MCF 10A (cell line): Measurements from ENCODE around the gene SETD1B. TPM values are rescaled to one million over a fixed set of nuclear protein-coding genes. Genes with fewer than 3 reads are reported as not detected.

Experiments
- BruUV-seq: library from RNA; stranded (reverse); fragments of 400-500 nt; replicated peaks from 2 replicates; lab custom pipeline; 2021; lab: Mats Ljungman, UMichigan
- CTCF ChIA-PET: fragments of 300-600 bp; sonication (Branson Sonifier 250); formaldehyde crosslinking; extraction: SDS; loops from one replicate; lab custom pipeline; 2021; ENCODE audit warnings: antibody characterized with exemption, inconsistent platforms; lab: Yijun Ruan, JAX
- POLR2A ChIA-PET: fragments of 300-600, 350-650 bp; sonication (Branson Sonifier 250); formaldehyde crosslinking; extraction: SDS; loops from one replicate; lab custom pipeline; 2020; ENCODE audit warnings: antibody characterized with exemption, inconsistent platforms; lab: Yijun Ruan, JAX
- DNase-seq: peaks from one replicate; pipeline ENCODE4 v3.0.0-alpha.2; 2018; ENCODE audit not compliant: unreplicated experiment
- H3K27ac Mint-ChIP-seq: one replicate; pipeline ENCODE4 v1.8.0; 2022; ENCODE audit warnings: mild to moderate bottlenecking, low read depth, mixed read lengths; ENCODE audit not compliant: unreplicated experiment
- H3K27me3 Mint-ChIP-seq: one replicate; pipeline ENCODE4 v1.8.0; 2022; ENCODE audit warnings: mixed read lengths; ENCODE audit not compliant: insufficient read depth, unreplicated experiment
- H3K36me3 Mint-ChIP-seq: one replicate; pipeline ENCODE4 v1.8.0; 2022; ENCODE audit warnings: mild to moderate bottlenecking, moderate library complexity, mixed read lengths; ENCODE audit not compliant: insufficient read depth, unreplicated experiment
- H3K4me1 Mint-ChIP-seq: one replicate; pipeline ENCODE4 v1.8.0; 2022; ENCODE audit warnings: mixed read lengths; ENCODE audit not compliant: insufficient read depth, unreplicated experiment
- H3K4me3 Mint-ChIP-seq: one replicate; pipeline ENCODE4 v1.8.0; 2022; ENCODE audit warnings: mild to moderate bottlenecking, moderate library complexity, mixed read lengths; ENCODE audit not compliant: unreplicated experiment
- H3K9me3 Mint-ChIP-seq: one replicate; pipeline ENCODE4 v1.8.0; 2022; ENCODE audit warnings: mixed read lengths; ENCODE audit not compliant: unreplicated experiment
- intact Hi-C: fragments of 100-400 bp; cut with micrococcal nuclease; formaldehyde crosslinking; loops from 2 replicates; pipeline ENCODE4 v1.14.1; 2022
- total RNA-seq: library from RNA; stranded (reverse); gene quantifications from 2 replicates; pipeline ENCODE4 v1.2.3, GENCODE V29; 2022
- TF ChIP-seq, protein P1 (sequence below): fragments of 200-600 bp; IDR thresholded peaks from one replicate; pipeline ENCODE4 v1.8.0; 2022; ENCODE audit warnings: antibody characterized with exemption, mild to moderate bottlenecking; ENCODE audit not compliant: unreplicated experiment

SETD1B gene
- total RNA-seq, 1 experiment from 2014 or later, result 19.7 TPM

DNA sequence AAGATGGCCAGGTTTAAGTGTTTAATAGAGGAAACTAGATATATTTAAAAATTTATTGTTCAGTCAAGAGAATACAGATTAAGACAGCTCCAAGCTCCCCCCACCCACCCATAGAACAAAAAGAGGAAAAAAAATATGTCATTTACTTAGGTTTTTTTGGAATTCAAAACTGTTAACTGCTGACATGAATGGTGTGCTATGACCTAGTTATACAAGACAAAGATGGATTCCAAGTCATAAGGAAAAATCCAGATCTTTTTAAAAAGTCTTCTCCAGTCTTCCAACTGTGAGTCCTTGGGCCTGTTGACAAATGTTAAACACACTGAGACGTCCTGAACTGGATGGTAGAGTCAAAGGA, 1.3 kb upstream of the SETD1B start:
- intact Hi-C loops, result no loop called here
- POLR2A ChIA-PET, result interaction anchor here (0.6 to 13.9 kb wide), 24 partner anchors 5 to 567 kb away, joined by 3 to 344 read pairs (median 4); partner anchors contain the start of genes DIABLO, MLXIP, PSMD9 and RHOF
- peaks cover 40% of the 10 kb centered on the region for H3K36me3 Mint-ChIP-seq
- no peak for DNase-seq
- TSS peak; percentile 87 for BruUV-seq
- H3K27me3 Mint-ChIP-seq, result no peaks in the 10 kb centered on the region
- peaks cover 17% of the 10 kb centered on the region for H3K4me1 Mint-ChIP-seq
- peak overlapping the region; percentile 87 for H3K4me3 Mint-ChIP-seq
- TF ChIP-seq, protein P1, sequence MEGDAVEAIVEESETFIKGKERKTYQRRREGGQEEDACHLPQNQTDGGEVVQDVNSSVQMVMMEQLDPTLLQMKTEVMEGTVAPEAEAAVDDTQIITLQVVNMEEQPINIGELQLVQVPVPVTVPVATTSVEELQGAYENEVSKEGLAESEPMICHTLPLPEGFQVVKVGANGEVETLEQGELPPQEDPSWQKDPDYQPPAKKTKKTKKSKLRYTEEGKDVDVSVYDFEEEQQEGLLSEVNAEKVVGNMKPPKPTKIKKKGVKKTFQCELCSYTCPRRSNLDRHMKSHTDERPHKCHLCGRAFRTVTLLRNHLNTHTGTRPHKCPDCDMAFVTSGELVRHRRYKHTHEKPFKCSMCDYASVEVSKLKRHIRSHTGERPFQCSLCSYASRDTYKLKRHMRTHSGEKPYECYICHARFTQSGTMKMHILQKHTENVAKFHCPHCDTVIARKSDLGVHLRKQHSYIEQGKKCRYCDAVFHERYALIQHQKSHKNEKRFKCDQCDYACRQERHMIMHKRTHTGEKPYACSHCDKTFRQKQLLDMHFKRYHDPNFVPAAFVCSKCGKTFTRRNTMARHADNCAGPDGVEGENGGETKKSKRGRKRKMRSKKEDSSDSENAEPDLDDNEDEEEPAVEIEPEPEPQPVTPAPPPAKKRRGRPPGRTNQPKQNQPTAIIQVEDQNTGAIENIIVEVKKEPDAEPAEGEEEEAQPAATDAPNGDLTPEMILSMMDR, result no peak
- peak overlapping the region; percentile 99 for H3K27ac Mint-ChIP-seq
- H3K9me3 Mint-ChIP-seq, result no peaks in the 10 kb centered on the region
- CTCF ChIA-PET, result interaction anchor here (0.6 to 16.6 kb wide), 7 partner anchors 7 to 279 kb away, joined by 3 to 390 read pairs (median 4); partner anchors contain the start of genes PSMD9 and RHOF

DNA sequence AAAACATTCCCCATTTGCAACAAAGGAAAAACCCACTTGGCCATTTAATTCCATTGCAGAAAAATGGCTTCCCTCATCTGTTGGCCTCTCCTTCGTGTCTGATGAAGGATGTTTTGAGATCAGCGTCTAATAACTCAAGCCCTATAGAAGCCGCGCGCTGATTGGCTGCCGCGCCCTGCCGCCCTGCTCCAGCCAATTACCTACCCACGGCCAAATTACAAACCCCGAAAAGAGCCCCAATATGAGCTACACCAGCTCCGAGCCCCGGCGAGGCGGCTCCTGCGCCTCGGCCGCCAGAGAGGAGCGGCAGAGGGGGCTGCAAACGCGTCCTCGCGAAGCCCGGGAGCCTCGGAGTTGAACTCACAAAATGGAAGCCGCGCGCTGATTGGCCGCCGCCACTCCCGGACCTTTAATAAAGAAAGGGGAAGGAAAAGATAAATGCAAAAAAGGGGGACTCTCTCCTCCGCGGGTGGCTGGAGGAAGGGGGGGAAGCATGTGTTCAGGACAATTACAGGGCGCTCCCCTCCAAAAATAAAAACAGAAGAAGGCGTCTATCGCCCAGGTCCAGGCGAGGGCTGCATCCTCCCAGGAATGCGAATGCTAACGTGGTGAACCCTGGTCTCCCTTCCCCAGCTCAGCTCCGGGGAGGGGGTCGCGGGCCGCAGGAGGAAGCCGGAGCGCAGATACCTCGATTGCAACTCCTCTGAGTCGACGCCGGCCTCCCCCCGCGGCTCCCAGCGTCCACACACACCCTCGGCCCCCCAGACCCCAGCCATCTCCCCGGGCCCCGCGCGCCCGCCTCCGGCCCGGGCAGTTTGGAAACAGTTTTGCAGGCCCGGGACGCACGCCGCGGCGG, 738 bp upstream of the SETD1B start:
- TF ChIP-seq, protein P1, result no peak
- intact Hi-C loops, result no loop called here
- Mint-ChIP-seq H3K4me1 (peaks cover 13% of the 10 kb centered on the region), H3K36me3 (peaks cover 38% of the 10 kb centered on the region), H3K9me3 (no peaks in the 10 kb centered on the region), H3K4me3 (peak overlapping the region; percentile 87), H3K27ac (peak overlapping the region; percentile 99), H3K27me3 (no peaks in the 10 kb centered on the region)
- DNase-seq, result peak; percentile 96
- no TSS peak for BruUV-seq
- POLR2A ChIA-PET, result interaction anchor here (0.6 to 13.9 kb wide), 25 partner anchors 5 to 566 kb away, joined by 3 to 344 read pairs (median 4); partner anchors contain the start of genes DIABLO, MLXIP, PSMD9 and RHOF
- CTCF ChIA-PET, result interaction anchor here (0.6 to 16.6 kb wide), 5 partner anchors 7 to 155 kb away, joined by 3 to 390 read pairs (median 4); partner anchors contain the start of gene RHOF

DNA sequence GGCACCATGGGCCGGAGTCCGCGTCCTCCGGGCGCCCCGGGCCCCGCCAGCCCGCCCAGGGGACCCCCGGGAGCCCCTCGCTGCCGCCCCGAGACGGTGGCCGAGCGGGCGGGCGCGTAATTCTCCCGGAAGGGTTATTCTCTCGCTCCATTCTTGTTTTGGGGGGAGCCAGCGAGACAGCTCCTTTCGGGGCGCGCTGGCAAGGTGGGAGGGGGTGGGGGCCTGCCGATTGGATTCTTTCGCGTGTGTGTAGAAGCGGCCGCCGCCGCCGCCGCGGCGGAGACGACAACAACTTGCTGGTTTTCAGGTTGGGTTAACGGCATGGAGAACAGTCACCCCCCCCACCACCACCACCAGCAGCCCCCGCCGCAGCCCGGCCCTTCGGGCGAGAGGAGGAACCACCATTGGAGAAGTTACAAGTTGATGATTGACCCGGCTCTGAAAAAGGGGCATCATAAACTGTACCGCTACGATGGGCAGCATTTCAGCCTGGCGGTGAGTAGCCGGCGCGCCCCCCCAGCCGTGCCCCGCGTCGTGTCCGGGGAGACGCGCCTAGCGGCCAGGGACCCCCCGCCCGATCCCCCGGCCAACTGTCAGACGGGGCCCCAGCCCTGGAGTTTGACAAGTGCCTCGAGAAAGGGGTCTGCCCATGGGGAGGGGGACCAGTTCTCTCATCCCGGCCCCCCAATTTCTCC, 755 bp downstream of the SETD1B start:
- BruUV-seq, result no TSS peak
- no peaks in the 10 kb centered on the region for H3K27me3 Mint-ChIP-seq
- no peaks in the 10 kb centered on the region for H3K4me1 Mint-ChIP-seq
- DNase-seq, result peak; percentile 28
- peak overlapping the region; percentile 87 for H3K4me3 Mint-ChIP-seq
- peak overlapping the region; percentile 99 for H3K27ac Mint-ChIP-seq
- TF ChIP-seq, protein P1, result no peak
- H3K36me3 Mint-ChIP-seq, result peaks cover 40% of the 10 kb centered on the region
- no peaks in the 10 kb centered on the region for H3K9me3 Mint-ChIP-seq
- ChIA-PET CTCF (interaction anchor here (0.6 to 16.6 kb wide), 3 partner anchors 9 to 31 kb away, joined by 3 to 390 read pairs (median 4); partner anchors contain the start of gene RHOF), POLR2A (interaction anchor here (0.5 to 12.4 kb wide), 3 partner anchors 7 to 1605 kb away, joined by 3 to 344 read pairs (median 8); partner anchors contain the start of genes RHOF and SETD1B)
- intact Hi-C loops, result no loop called here
